ENCODE data around the gene CCSER1.
"Not testable (repeated sequence)": the region's sequence is repeated elsewhere in the genome, so short reads cannot be mapped to it uniquely, and the experiment has no call there.

CCSER1 gene

DNA sequence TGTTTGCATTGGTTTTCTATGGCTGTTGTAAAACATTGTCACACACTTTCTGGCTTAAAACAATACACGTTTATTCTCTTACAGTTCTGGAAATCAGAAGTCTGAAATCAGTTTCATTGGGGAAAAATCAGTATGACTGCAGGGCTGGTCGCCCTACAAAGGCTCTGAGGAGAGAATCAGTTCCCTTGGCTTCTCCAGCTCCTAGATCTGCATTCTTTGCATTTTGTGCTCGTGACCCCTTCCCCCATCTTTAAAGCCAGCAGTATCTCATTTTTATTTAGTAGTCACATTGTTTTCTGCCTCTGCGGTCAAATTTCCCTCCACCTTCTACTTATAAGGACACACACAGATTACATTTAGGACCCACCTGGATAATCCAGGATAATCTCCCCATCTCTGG, 1326.9 kb downstream of the CCSER1 start:
- no peak for DNase-seq

DNA sequence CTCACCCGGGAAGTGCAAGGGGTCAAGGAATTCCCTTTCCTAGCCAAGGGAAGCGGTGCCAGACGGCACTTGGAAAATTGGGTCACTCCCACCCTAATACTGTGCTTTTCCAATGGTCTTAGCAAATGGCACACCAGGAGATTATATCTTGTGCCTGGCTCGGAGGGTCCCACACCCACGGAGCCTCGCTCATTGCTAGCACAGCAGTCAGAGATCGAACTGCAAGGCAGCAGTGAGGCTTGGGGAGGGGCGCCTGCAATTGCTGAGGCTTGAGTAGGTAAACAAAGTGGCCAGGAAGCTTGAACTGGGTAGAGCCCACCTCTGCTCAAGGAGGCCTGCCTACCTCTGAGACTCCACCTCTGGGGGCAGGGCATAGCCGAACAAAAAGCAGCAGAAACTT, 1335.4 kb downstream of the CCSER1 start:
- not testable (repeated sequence) for DNase-seq

DNA sequence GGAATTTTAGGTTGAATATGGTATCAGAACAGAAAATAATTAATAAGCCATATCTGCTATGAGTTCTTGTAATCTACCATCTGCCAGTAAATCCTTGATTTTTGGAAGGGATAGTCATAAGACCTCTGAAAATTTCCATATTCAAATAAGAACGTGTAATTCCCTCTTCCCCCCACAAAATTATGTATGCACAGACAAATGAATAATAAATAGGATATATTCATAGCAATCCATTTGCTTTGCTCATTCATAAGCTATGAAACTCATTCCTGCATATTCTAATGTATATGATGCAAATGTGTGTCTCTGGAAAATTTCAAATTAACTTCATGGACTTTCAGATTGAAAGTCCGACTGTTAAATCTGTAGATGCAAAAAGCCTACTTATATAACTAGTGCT, 1343.5 kb downstream of the CCSER1 start:
- DNase-seq, result no peak

DNA sequence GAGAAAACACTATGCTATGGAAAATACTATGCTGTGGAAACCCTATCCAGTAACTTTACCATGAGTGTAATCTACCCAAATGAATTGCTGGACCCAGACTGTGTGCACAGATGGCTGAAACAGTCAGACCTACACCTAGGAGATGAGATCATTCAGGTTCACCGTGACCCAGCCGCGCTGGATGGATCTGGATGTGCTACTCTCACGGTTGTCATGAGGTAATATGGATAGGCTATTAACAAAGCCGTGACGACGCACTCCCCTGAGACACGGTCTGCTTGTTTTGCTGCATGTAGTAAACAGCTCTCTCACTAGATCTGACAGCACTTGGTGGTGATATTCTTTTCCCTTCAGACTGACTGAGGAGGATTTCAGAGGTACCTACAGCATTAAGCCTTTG, 1344.1 kb downstream of the CCSER1 start:
- DNase-seq, result no peak

DNA sequence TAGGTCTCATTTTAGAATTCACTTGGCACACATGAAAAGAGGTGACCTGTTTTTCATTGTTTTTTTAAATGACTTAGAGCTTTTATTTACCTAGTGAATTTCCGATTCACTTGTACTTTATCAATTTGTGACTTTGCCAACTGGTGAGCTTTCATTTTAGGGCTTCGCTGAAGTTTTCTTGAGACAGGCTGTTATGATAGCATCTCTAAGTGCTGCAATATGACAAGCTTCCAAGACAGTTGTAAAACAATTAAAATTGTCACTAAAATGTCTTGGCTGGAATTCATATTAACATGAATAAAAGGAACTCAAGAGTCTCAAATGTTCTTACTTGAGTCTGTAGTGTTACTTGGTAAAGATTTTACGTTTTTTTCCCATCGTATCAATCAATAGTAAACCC, 1344.9 kb downstream of the CCSER1 start:
- DNase-seq, result no peak

DNA sequence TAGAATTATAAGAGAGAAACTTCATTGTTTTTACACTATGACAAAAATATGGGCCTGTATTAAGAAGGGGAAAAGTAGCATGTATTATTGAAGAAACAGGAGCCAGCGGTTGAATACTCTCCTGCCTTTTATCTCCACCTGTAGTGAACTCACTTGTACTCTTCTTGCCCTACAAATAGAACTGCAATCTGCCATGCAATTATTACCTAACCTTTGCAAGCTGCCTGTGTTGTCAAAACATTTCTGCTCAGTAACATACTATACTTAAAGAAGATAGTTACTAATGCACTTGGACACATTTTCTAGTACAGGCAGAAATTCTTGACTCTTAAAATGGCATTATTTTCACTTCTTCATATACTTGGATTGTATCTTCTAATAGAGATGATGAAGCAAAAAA, 1358.2 kb downstream of the CCSER1 start:
- no peak for DNase-seq

DNA sequence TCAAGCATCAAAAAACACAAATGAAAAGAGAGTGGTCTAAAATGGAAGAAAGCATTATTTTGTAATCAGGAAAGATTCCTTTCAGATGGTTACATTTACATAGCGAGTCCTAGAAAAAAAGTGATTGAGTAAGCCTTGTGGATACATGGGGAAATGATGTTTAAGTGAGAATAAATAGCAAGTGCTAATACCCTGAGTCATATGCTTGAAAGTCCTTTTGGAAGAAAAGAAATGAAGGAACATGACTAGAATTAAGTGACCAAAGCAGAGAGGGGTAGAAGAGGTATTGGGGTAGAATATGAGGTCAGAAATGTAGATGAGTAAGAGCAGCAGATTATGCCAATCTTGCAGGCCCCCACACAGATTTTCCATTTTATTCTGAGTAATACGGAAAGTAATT, 1361.8 kb downstream of the CCSER1 start:
- no peak for DNase-seq

DNA sequence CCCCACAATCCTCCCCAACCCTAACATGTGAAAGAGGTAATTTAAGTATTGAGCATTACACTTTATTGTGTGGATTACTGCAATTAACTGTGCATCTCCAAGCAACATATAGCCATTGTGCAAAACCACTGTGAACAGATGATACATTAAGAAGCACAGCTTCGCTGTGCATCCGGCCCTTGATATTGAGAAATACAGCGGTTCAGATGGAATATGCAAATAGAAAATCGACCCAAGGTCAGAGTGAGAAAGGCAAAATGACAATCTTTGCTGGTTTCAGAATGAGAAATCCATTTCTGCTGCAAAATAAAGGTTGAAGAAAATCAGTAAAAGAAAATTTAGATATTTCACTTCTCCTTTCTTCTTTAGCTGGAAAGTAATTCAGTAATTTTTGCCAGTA, 1370.7 kb downstream of the CCSER1 start:
- no peak for DNase-seq

DNA sequence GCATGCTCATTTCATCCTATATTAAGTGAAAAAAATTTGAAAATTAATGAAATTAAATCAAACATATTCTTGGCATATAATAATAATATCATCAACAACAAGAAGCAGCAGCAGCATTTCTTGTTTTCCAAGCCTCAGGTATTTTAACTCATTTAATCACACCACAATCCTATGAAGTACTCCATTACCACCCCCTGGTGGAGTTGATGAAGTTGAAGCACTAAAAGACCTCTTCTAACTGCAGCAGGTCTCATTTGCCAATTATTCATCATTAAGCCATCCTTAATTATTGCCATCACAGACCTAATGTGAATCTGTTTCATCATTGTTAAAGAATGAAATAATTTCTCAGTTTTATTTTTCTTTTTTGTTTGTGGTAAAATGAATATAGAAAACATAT, 1375.2 kb downstream of the CCSER1 start:
- DNase-seq, result no peak

DNA sequence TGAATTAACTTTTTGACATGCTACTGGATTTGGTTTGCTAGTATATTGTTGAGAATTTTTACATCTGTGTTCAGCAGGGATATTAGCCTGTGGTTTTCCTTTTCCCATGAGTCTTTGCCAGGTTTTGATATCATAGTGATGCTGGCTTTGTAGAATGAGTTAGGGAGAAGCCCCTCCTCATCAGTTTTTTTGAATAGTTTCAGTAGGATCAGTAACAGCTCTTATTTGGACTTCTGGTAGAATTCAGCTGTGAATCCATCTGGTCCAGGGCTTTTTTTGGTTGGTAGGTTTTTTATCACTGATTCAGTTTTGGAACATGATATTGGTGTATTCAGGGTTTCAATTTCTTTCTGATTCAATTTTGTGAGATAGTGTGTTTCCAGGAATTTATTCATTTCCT, 1386.1 kb downstream of the CCSER1 start:
- no peak for DNase-seq

DNA sequence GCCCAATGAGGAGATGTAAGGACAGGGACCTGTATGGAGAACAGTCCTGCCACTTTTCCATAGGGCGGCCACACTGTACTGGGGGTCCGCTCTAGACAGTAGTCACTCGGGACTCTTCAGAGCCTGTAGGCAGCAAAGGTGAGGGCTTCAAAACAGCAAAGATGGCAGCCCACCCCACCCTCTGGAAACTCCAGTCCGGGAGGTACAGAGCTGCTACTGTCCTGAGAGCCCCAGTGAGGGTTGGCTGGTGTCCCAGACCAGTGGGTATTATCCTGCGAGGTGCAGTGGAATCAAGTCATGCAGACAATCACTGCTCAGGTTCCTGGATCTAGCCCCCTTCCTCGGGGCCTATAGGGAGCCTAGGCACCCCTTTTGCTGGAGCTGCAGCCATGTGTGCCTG, 1392.0 kb downstream of the CCSER1 start:
- no peak for DNase-seq

DNA sequence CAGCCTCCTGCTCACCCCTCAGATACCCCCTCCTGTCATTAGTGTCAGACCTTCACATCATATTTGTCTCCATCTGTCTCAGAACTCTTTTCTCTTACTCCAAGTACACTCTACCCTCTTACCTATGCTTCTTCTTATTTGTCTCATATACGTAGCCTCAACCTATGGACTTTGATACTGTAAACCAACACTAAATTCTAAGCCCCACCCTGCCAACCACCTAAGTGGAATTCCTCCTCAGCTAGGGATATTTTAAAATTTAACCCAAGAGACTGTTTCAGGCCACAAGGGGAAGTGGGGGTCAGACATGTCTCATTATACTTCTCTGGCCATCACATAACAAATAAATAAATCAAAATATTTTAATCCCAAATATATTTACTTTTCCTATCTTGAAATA, 1398.4 kb downstream of the CCSER1 start:
- DNase-seq, result no peak

DNA sequence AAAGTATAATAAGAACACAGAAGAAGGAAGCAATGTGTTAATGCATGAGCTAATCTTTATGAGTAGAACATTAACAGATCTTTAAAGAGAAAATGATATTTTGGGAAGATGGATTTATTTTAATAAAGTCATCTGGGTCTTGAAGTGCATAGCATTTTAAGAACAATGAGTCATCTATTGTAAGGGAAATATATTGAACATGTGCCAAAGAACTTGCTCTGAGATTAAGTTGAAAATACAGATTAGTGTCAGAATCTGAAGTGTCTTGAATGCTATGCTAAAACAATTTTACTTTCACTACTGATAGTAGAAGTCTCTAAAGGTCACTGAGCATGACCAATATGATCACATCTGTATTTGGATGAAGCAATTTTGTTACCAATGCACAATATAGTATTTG, 1399.9 kb downstream of the CCSER1 start:
- no peak for DNase-seq

DNA sequence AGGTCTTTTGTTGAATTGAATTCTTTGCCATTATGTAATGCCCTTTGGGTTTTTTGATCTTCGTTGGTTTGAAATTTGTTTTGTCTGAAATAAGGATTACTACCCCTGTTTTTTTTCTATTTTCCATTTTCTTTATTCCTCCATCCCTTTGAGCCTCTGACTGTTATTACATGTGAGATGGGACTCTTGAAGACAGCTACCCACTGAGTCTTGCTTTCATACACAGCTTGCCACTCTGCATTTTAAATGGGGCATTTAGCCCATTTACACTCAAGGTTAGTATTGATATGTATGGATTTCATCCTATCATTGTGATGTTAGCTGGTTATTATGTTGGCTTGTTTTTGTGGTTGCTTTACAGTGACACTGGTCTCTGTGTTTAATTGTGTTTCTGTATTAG, 1440.4 kb downstream of the CCSER1 start:
- no peak for DNase-seq

DNA sequence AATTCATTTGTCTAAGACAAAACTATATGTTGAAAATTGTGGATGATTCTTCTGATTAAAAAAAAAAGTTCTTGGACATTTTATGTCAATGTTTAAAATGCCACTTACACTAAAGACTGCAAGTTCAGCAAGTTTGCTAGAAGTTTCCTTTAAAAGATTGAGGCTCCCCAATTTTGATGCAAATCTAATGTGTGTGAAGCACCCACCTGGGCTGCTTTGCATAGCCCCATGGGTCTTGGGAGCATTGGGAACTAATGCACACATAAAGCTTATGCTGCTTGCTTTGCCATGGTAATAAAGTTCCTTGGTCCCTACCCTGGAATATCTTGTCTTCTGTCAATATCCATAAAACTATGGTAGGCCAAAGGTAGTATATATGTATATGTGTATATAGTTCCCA, 1450.7 kb downstream of the CCSER1 start:
- DNase-seq, result no peak

DNA sequence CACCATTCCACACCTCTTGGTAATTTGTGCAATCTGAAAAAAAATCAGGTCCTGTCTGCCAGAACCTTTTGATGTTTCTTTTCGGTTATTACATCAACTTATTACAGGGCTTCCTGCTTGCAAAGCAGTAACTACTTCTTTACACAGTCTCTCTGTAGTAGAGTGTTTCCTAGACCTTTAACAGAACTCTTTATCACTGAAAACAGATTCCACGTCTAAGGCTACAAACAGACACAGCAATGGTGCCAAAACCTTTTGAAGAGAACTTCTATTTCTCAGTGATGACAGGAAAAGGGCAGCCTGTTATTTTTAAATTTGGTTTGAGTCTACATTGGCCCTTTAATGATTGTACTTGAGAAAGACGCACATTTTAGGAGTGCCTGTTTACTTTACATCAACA, 1463.1 kb downstream of the CCSER1 start:
- DNase-seq, result no peak

DNA sequence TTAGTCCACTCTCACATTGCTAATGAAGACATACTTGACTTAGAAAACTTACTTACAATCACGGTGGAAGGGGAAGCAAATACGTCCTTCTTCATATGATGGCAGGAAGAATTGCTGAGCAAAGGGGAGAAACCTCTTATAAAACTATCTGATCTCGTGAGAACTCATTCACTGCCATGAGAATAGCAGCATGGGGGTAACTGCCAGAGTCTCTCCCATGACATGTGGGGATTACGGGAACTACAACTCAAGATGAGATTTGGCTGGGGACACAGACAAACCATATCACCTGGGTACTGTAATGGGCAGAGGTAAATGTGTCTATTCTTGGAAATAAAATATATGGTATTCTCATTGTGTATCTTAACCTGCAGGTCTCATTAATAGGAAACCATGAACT, 1464.9 kb downstream of the CCSER1 start:
- no peak for DNase-seq

DNA sequence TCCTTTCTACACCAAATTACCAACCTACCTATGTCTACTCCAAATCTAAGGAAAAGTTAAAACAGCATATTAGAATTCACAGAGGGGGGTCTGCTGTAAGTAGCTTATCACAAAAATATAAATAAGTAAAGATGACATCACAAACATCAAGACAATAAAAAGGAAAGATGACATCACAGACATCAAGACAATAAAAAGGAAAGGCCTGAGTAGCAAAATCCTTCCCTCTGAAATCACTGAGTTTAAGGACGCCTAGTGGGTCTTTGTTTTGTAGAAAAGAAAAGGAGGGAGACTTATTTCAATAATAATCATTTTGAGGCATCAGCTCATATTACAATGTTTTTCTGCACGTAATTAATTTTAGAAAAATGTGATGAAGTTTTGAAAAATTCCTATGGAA, 1469.5 kb downstream of the CCSER1 start:
- no peak for DNase-seq

DNA sequence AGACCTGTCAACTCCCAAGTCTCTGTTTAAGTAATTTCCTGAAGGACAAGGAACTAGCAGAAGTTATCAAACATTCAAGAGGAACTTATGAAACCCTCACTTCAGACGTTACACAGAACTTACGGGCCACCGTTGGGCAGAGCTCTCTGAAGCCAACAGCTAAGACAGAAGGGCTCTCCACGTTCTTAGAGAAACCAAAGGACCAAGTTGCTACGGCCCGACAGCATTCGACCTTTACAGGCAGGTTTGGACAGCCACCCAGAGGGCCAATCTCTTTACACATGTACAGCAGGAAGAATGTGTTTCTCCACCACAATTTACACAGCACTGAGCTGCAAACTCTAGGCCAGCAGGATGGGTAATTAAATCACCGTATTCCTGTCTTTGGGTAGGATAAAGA, 1471.5 kb downstream of the CCSER1 start:
- DNase-seq, result no peak

DNA sequence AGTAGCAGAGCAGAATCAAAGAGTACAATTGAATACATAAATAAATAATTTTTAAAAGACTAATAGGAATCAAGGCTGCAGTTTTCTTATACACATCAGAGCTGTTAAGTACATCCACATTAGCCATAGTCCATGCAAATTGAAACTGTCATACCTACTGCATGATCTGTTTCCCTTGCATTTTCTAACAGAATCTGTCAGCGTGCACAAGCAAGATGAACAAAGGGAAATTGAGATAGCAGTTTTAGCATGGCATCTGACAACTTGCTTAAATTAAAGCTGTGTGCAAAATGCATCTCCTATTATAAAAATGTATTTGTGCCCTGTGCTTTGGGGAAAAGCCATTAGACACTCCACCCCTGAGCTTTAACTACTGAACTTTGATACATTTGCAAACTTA, 1473.1 kb downstream of the CCSER1 start:
- DNase-seq, result no peak

DNA sequence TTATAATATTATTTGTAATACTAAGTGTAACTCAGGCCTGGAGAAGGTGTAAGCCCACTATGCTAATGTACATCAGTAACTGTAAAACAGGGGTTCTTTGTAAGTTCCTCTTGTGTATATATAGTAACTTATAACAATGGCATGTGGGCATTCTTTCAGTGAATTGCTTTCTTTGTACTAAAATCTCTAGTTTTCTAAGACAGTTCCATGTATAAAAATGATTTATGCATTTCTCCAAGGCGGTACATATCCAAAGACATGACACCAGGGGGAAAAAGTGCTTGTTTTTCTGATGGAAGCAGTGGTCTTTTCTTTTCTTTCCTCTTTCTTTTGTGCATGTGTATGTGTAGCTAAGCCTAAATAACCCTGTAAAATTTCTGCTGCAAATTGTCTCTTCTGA, 1474.2 kb downstream of the CCSER1 start:
- DNase-seq, result no peak

DNA sequence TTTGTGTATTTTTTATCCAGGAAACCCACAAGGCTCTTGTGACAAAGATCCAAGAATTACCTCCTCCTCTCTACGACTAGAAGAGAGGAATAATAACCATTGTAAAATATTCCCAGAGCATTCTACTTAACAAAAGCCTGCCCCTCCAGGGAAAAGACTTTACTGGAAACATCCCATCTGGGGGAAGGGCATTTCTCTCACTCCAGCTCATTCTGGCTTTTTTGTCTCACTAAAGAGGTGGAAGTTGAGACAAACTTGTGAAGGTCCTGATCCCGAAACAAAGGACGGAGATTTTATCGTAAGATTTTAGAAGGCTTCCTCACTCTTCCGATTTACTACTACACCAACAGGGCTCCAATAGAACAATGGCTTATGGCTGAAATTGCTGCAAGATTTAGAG, 1484.6 kb downstream of the CCSER1 start:
- no peak for DNase-seq

DNA sequence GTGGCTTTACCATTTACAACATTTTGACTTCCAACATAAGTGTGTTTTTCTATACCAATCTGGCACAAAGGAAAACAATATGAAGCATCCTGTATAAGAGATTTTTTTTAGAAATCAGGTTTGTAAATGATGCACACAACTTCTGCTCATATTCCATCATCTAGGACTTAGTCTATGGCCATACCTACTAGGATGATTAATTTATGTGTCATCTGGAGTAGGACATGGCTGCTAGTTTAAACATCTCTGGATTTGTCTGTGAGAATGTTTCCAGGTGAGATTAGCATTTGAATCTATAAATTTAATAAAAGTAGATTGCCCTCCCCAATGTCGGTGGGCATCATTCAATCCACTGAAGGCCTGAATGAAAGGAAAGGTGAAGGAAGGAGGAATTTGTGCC, 1493.8 kb downstream of the CCSER1 start:
- DNase-seq, result no peak

DNA sequence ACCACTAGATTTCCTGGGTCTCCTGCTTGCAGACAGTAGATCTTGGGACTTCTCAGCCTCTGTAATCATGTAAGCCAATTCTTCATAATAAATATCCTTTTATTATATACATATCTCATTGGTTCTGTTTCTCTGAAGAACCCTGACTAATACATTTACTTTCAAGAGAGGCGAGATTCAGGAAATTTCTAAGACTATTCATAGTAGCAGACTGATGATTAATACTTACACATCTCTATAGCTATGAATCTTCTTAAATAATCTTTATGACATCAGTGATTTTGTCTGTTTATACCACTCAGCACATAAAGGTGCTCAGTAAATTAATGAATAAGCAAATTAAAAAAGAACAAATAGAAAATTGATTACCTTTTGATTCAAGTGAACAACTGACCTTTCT, 1494.3 kb downstream of the CCSER1 start:
- no peak for DNase-seq

DNA sequence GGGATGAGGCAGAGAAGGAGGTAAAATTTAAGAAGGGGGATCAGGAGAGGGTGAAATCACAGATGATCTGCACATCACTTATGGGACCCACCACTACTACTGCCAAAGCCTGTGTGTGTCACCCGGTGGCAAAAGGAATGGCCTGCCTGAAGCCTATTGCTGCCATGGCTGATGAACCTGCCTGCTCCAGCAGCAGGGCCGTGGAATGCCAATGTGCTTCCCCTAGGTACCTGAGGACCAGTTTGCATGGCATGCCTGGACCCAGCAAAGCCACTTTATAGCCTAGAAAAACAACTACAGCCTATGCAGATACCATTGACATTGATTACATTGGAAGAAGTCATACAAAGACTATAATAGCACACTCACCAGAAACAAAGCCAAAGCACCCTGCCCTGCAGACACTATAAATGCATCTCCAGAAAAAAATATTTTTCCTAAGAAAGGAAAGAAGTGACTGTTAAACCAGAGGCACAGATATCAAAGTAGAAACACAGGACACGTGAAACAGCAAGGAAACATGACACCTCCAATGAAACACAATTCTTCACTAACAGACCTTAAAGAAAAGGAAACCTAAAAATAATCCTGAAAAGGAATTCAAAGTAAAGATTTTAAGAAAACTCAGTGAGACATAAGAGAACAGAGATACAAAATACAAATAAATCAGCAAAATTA, 1495.9 kb downstream of the CCSER1 start:
- DNase-seq, result no peak

DNA sequence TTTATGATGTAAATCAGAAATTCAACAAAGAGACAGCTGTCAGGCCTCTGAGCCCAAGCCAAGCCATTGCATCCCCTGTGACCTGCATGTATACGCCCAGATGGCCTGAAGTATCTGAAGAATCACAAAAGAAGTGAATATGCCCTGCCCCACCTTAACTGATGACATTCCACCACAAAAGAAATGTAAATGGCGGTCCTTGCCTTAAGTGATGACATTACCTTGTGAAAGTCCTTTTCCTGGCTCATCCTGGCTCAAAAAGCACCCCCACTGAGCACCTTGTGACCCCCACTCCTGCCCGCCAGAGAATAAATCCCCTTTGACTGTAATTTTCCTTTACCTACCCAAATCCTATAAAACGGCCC, 1496.4 kb downstream of the CCSER1 start:
- not testable (repeated sequence) for DNase-seq

Data from activated CD4-positive, alpha-beta T cell treated with anti-CD3 and anti-CD28 coated beads, Interleukin-2, Interleukin-6, amounts not matched to agents 100 ng/mL and 50 ng/mL, durations not matched to agents 16 hours and 8 hours (primary cell).